ENCODE results near the gene MR1. TPM values are rescaled to one million over a fixed set of nuclear protein-coding genes. Genes with fewer than 3 reads are reported as not detected.

MR1 gene
- total and polyA plus RNA-seq, 3 donors from 2014 or later, result 5.8 to 8.6 (median 7.1) TPM

GRCh38 chr1:181064702-181065101, 30.9 kb downstream of the MR1 start:
- no peak overlapping the region for H3K27ac ChIP-seq
- no peak overlapping the region for H3K4me3 ChIP-seq
- no peaks in the 10 kb centered on the region for H3K27me3 ChIP-seq
- H3K36me3 ChIP-seq (ENCODE audit: low read depth, missing control alignments), result no peaks in the 10 kb centered on the region
- TF ChIP-seq CTCF (IDR thresholded peaks at IDR 0.05) (no peak), POLR2A (IDR thresholded peaks at IDR 0.05) (no peak)
- H3K9me3 ChIP-seq, result no peaks in the 10 kb centered on the region
- intact Hi-C loops (cut with DNase I; ENCODE audit: low total_unique reads), result no loop called here
- WGBS, 2 donors, result 76 to 77% methylated on average over 1 of the region's 1 CpG
- no peak for DNase-seq
- no peaks in the 10 kb centered on the region for H3K4me1 ChIP-seq

- Histone ChIP-seq H3K4me1 (no peaks in the 10 kb centered on the region), H3K9me3 (no peaks in the 10 kb centered on the region), H3K27ac (no peak overlapping the region), H3K27me3 (no peaks in the 10 kb centered on the region), H3K4me3 (no peak overlapping the region), H3K36me3 (ENCODE audit: low read depth, missing control alignments) (no peaks in the 10 kb centered on the region)
- intact Hi-C loops (cut with DNase I; ENCODE audit: low total_unique reads), result no loop called here
- 84 to 87% methylated on average over 10 of the region's 10 CpGs for WGBS, 2 donors
- no peak for DNase-seq
- TF ChIP-seq CTCF (IDR thresholded peaks at IDR 0.05) (no peak), POLR2A (IDR thresholded peaks at IDR 0.05) (no peak)
These were observed 39.9 kb downstream of the MR1 start for GRCh38 chr1:181073638-181074037.

- Histone ChIP-seq H3K36me3 (ENCODE audit: low read depth, missing control alignments) (no peaks in the 10 kb centered on the region), H3K27ac (no peak overlapping the region), H3K4me3 (no peak overlapping the region), H3K27me3 (no peaks in the 10 kb centered on the region), H3K4me1 (no peaks in the 10 kb centered on the region), H3K9me3 (no peaks in the 10 kb centered on the region)
- intact Hi-C loops (cut with DNase I; ENCODE audit: low total_unique reads), result no loop called here
- no peak for DNase-seq
- TF ChIP-seq CTCF (IDR thresholded peaks at IDR 0.05) (no peak), POLR2A (IDR thresholded peaks at IDR 0.05) (no peak)
- 82 to 92% methylated on average over 5 of the region's 5 CpGs for WGBS, 2 donors
These were observed 42.1 kb downstream of the MR1 start for GRCh38 chr1:181075766-181076350.

GRCh38 chr1:181076852-181077251, 43.1 kb downstream of the MR1 start:
- no peak overlapping the region for H3K4me3 ChIP-seq
- no peaks in the 10 kb centered on the region for H3K9me3 ChIP-seq
- no peak for TF ChIP-seq CTCF (IDR thresholded peaks at IDR 0.05)
- TF ChIP-seq POLR2A (IDR thresholded peaks at IDR 0.05), result no peak
- WGBS, 2 donors, result 88% methylated on average over 3 of the region's 3 CpGs
- H3K4me1 ChIP-seq, result no peaks in the 10 kb centered on the region
- H3K27ac ChIP-seq, result no peak overlapping the region
- intact Hi-C loops (cut with DNase I; ENCODE audit: low total_unique reads), result no loop called here
- no peak for DNase-seq
- H3K36me3 ChIP-seq (ENCODE audit: low read depth, missing control alignments), result no peaks in the 10 kb centered on the region
- H3K27me3 ChIP-seq, result no peaks in the 10 kb centered on the region

- intact Hi-C loops (cut with DNase I; ENCODE audit: low total_unique reads), result no loop called here
- Histone ChIP-seq H3K36me3 (ENCODE audit: low read depth, missing control alignments) (no peaks in the 10 kb centered on the region), H3K27me3 (no peaks in the 10 kb centered on the region), H3K4me1 (no peaks in the 10 kb centered on the region), H3K27ac (no peak overlapping the region), H3K4me3 (no peak overlapping the region), H3K9me3 (no peaks in the 10 kb centered on the region)
- TF ChIP-seq POLR2A (IDR thresholded peaks at IDR 0.05) (no peak), CTCF (IDR thresholded peaks at IDR 0.05) (no peak)
- WGBS, 2 donors, result 55 to 62% methylated on average over 7 of the region's 7 CpGs
- DNase-seq, result no peak
These were observed 43.9 kb downstream of the MR1 start for GRCh38 chr1:181077576-181078242.

Data from testis (tissue), 3 donors.